Panc1 (cell line): ENCODE results near the gene TSPAN5. TPM values are rescaled to one million over a fixed set of nuclear protein-coding genes. Genes with fewer than 3 reads are reported as not detected.

ENCODE experiments used
- ATAC-seq: fragments of 200-7000 bp; cut with Tn5 transposase; 2 replicates; pipeline ENCODE4 v1.9.1; 2020; ENCODE audit warnings: mild to moderate bottlenecking, moderate library complexity
- BruUV-seq: library from RNA; stranded (reverse); fragments of 400-500 nt; replicated peaks from 2 replicates; lab custom pipeline; 2021; lab: Mats Ljungman, UMichigan
- CTCF ChIA-PET: fragments of 300-600 bp; sonication (Branson Sonifier 250); formaldehyde crosslinking; loops from one replicate; lab custom pipeline; 2022; ENCODE audit warnings: antibody characterized with exemption; lab: Charles Lee
- POLR2A ChIA-PET: fragments of 300-600 bp; sonication (Branson Sonifier 250); formaldehyde crosslinking; loops from one replicate; lab custom pipeline; 2022; ENCODE audit warnings: antibody characterized with exemption; lab: Charles Lee
- DNase-seq: peaks from one replicate; pipeline ENCODE4 v3.0.0-alpha.2; 2010; ENCODE audit warnings: low read depth, low spot score
- H3K27ac ChIP-seq: 2 replicates; pipeline ENCODE4 v1.5.1; 2011; ENCODE audit warnings: mild to moderate bottlenecking, low read length, inconsistent platforms
- H3K27me3 ChIP-seq: fragments of 200-500 bp; sonication (Bioruptor generic); 2 replicates; pipeline ENCODE4 v1.6.0; 2014; ENCODE audit warnings: low read length, inconsistent platforms; ENCODE audit not compliant: control insufficient read depth, insufficient read depth
- H3K36me3 ChIP-seq: fragments of 200-500 bp; sonication (Bioruptor generic); 2 replicates; pipeline ENCODE4 v1.5.1; 2014; ENCODE audit warnings: inconsistent platforms, mild to moderate bottlenecking, low read length, moderate library complexity; ENCODE audit not compliant: control insufficient read depth, insufficient read depth
- H3K4me1 ChIP-seq: 2 replicates; pipeline ENCODE4 v1.5.1; 2011; ENCODE audit warnings: inconsistent platforms, mild to moderate bottlenecking, low read length, moderate library complexity; ENCODE audit not compliant: control insufficient read depth, insufficient read depth
- H3K4me3 ChIP-seq, 2 experiments: 2 replicates each; pipeline ENCODE4 v1.5.1; 2011 to 2012; ENCODE audit warnings: low read depth in 2 of 2, low read length in 2 of 2, mild to moderate bottlenecking in 2 of 2, inconsistent platforms in 1 of 2, moderate library complexity in 1 of 2
- H3K9me3 ChIP-seq: fragments of 200-500 bp; sonication (Bioruptor generic); 2 replicates; pipeline ENCODE4 v1.5.1; 2014; ENCODE audit warnings: low read depth, mild to moderate bottlenecking, inconsistent platforms, low read length, moderate library complexity; ENCODE audit not compliant: control insufficient read depth, insufficient read depth
- POLR2AphosphoS5 ChIP-seq: IDR thresholded peaks from 2 replicates; pipeline ENCODE4 v1.6.1; 2012; ENCODE audit warnings: mild to moderate bottlenecking, low read depth, low read length, moderate library complexity
- SIN3A ChIP-seq: IDR thresholded peaks from 2 replicates; pipeline ENCODE4 v1.6.1; 2012; ENCODE audit warnings: low read depth, mild to moderate bottlenecking, low read length, moderate library complexity, borderline replicate concordance; ENCODE audit not compliant: insufficient read depth
- TCF7L2 ChIP-seq: IDR thresholded peaks from 2 replicates; pipeline ENCODE4 v1.6.1; 2011; ENCODE audit warnings: mild to moderate bottlenecking, low read depth, low read length, inconsistent platforms
- in situ Hi-C: cut with HindIII; loops from 2 replicates; pipeline ENCODE4 v1.10.0; 2016; ENCODE audit warnings: low sequenced_read_pairs, low pct_unique_long_range_greater_than_20kb
- intact Hi-C: fragments of 100-400 bp; cut with micrococcal nuclease; formaldehyde crosslinking; loops from one replicate; pipeline ENCODE4 v1.10.0; 2022; ENCODE audit not compliant: unreplicated experiment
- total RNA-seq: library from RNA; stranded (reverse); gene quantifications from one replicate; pipeline ENCODE4 v1.2.1, GENCODE V29; 2021; ENCODE audit not compliant: unreplicated experiment
- TF ChIP-seq, protein P1 (sequence below), 2 experiments: IDR thresholded peaks; 2 replicates each; pipeline ENCODE4 v1.6.1; 2011 to 2012; ENCODE audit warnings: low read depth in 2 of 2, control low read depth in 1 of 2, low read length in 1 of 2, mild to moderate bottlenecking in 1 of 2, moderate library complexity in 1 of 2; ENCODE audit not compliant: insufficient read depth in 1 of 2
- TF ChIP-seq, protein P2 (sequence below): fragments of 450-650 bp; IDR thresholded peaks from 2 replicates; pipeline ENCODE4 v1.5.1; 2017; ENCODE audit warnings: mild to moderate bottlenecking

The TSPAN5 gene
- total RNA-seq, 1 experiment from 2014 or later, result 61.9 TPM

DNA sequence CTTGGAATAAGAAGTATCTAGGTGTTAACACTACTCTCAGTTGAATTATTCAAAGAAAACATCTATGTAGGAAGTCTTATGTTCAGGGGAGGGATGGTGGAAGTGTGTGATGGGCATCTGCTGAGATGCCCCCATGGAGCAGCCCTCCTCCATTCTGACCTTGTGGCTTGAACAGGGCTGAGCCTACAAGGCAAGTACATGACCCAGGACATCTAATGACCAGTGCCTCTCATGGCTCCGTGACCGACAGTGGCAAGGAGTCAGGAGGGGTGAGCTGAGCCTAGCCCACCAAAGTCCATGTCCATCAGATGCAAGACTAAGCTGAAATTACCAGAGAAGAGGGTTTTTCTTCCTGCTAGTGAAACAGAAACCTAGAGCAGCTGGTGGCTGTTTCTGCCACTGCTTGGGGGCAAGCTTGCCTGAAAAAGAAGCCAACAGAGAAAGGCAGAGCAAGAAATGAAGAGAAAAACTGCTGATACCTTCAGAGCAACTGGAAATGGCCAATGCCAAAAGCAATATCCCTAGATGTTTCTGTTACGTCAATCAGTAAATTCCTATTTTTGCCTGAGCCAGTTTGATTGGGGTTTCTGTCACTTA lies 113.5 kb downstream of the TSPAN5 start:
- DNase-seq (no peak), ATAC-seq (no peak)
- BruUV-seq, result no TSS peak
- no peaks in the 10 kb centered on the region for H3K9me3 ChIP-seq
- no peak overlapping the region for H3K27ac ChIP-seq
- in situ Hi-C loops, result no loop called here
- intact Hi-C loops, result no loop called here
- no peaks in the 10 kb centered on the region for H3K36me3 ChIP-seq
- no peaks in the 10 kb centered on the region for H3K4me1 ChIP-seq
- no peak overlapping the region for H3K4me3 ChIP-seq
- TF ChIP-seq, protein P1, sequence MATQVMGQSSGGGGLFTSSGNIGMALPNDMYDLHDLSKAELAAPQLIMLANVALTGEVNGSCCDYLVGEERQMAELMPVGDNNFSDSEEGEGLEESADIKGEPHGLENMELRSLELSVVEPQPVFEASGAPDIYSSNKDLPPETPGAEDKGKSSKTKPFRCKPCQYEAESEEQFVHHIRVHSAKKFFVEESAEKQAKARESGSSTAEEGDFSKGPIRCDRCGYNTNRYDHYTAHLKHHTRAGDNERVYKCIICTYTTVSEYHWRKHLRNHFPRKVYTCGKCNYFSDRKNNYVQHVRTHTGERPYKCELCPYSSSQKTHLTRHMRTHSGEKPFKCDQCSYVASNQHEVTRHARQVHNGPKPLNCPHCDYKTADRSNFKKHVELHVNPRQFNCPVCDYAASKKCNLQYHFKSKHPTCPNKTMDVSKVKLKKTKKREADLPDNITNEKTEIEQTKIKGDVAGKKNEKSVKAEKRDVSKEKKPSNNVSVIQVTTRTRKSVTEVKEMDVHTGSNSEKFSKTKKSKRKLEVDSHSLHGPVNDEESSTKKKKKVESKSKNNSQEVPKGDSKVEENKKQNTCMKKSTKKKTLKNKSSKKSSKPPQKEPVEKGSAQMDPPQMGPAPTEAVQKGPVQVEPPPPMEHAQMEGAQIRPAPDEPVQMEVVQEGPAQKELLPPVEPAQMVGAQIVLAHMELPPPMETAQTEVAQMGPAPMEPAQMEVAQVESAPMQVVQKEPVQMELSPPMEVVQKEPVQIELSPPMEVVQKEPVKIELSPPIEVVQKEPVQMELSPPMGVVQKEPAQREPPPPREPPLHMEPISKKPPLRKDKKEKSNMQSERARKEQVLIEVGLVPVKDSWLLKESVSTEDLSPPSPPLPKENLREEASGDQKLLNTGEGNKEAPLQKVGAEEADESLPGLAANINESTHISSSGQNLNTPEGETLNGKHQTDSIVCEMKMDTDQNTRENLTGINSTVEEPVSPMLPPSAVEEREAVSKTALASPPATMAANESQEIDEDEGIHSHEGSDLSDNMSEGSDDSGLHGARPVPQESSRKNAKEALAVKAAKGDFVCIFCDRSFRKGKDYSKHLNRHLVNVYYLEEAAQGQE (IDR thresholded peaks at IDR 0.05; ENCODE audit: insufficient read depth in 1 of 2, low read depth in 2 of 2, low read length in 1 of 2), result no peak
- TF ChIP-seq SIN3A, result no peak
- TF ChIP-seq TCF7L2, result no peak
- no peak for TF ChIP-seq POLR2AphosphoS5
- TF ChIP-seq, protein P2, sequence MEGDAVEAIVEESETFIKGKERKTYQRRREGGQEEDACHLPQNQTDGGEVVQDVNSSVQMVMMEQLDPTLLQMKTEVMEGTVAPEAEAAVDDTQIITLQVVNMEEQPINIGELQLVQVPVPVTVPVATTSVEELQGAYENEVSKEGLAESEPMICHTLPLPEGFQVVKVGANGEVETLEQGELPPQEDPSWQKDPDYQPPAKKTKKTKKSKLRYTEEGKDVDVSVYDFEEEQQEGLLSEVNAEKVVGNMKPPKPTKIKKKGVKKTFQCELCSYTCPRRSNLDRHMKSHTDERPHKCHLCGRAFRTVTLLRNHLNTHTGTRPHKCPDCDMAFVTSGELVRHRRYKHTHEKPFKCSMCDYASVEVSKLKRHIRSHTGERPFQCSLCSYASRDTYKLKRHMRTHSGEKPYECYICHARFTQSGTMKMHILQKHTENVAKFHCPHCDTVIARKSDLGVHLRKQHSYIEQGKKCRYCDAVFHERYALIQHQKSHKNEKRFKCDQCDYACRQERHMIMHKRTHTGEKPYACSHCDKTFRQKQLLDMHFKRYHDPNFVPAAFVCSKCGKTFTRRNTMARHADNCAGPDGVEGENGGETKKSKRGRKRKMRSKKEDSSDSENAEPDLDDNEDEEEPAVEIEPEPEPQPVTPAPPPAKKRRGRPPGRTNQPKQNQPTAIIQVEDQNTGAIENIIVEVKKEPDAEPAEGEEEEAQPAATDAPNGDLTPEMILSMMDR, result no peak
- H3K27me3 ChIP-seq, result no peaks in the 10 kb centered on the region
- POLR2A ChIA-PET, result interaction anchor here (0.7 kb wide), 1 partner anchor 26 kb away, joined by 3 read pairs; no protein-coding TSS in a partner anchor
- CTCF ChIA-PET, result no interaction called here

DNA sequence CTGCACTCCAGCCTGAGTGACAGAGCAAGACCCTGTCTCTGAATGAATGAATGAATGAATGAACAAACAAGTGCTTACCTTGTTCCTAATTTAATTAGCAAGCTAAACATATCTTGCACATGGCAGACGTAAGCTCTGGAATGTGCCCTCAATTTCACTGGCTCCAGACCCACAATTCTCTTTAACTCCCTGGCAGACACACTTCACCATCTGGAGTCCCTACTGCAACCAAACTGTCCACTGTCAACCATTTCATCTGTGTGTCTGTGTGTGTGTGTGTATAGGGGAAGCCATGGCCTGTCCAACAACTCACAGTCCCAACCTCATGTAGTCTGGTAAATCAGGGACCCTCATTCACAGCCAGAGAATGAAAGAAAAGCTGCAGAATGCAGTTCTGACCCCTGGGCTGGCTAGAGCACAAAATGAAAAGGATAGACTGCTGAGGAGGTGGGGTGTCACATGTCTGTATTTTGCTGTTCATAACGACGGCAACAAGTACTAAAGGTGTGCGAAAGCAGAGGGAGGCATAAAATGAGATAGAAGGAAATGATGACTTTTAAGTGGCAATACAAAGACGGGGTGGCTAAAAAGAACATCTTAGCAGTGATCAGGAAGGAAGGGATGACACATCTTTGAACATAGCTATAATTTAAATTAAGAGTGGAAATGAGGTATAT lies 114.1 kb downstream of the TSPAN5 start:
- ATAC-seq, result no peak
- ChIA-PET CTCF (no interaction called here), POLR2A (no interaction called here)
- Histone ChIP-seq H3K27me3 (no peaks in the 10 kb centered on the region), H3K36me3 (no peaks in the 10 kb centered on the region), H3K4me1 (no peaks in the 10 kb centered on the region), H3K4me3 (no peak overlapping the region), H3K27ac (no peak overlapping the region), H3K9me3 (no peaks in the 10 kb centered on the region)
- no peak for DNase-seq
- intact Hi-C loops (no loop called here), in situ Hi-C loops (no loop called here)
- BruUV-seq, result no TSS peak
- TF ChIP-seq, protein P1 (IDR thresholded peaks at IDR 0.05; ENCODE audit: insufficient read depth in 1 of 2, low read depth in 2 of 2, low read length in 1 of 2), result no peak
- TF ChIP-seq, protein P2, result no peak
- TF ChIP-seq SIN3A, result no peak
- no peak for TF ChIP-seq TCF7L2
- TF ChIP-seq POLR2AphosphoS5, result no peak
